Kidney (tissue), 14 donors: Measurements from ENCODE around the gene TUBA4A. TPM values are rescaled to one million over a fixed set of nuclear protein-coding genes. Genes with fewer than 3 reads are reported as not detected.

ENCODE experiments used
- DNase-seq, 5 donors: peaks; one replicate each; pipeline ENCODE4 v3.0.0-alpha.2; 2013 to 2020
- FAIRE-seq: peaks from 2 replicates; lab custom pipeline; 2012; peaks lifted over from hg19 to GRCh38; lab: Jason Lieb, UNC
- H3K27ac ChIP-seq, 2 donors: one replicate each; pipeline ENCODE4 v1.7.0; 2013; ENCODE audit warnings: low read depth in 2 of 2, low read length in 2 of 2, inconsistent platforms in 1 of 2
- H3K27me3 ChIP-seq: one replicate; pipeline ENCODE4 v1.7.1; 2013; ENCODE audit warnings: low read length, inconsistent platforms; ENCODE audit not compliant: control insufficient read depth, insufficient read depth
- H3K36me3 ChIP-seq, 3 donors: one replicate each; pipeline versions ENCODE4 v1.7.0 to v1.7.1; 2013; ENCODE audit warnings: low read length in 3 of 3, control low read depth in 1 of 3, inconsistent platforms in 1 of 3; ENCODE audit not compliant: insufficient read depth in 3 of 3, control insufficient read depth in 2 of 3
- H3K4me1 ChIP-seq, 3 donors: one replicate each; pipeline versions ENCODE4 v1.7.0 to v1.7.1; 2013; ENCODE audit warnings: low read length in 3 of 3, inconsistent platforms in 1 of 3, low read depth in 1 of 3; ENCODE audit not compliant: control insufficient read depth in 2 of 3, insufficient read depth in 2 of 3
- H3K4me3 ChIP-seq, 3 donors: one replicate each; pipeline versions ENCODE4 v1.7.0 to v1.8.1; 2013; ENCODE audit warnings: low read length in 3 of 3, control low read depth in 1 of 3, inconsistent platforms in 1 of 3
- H3K9ac ChIP-seq, 3 donors: one replicate each; pipeline versions ENCODE4 v1.7.0 to v1.7.1; 2013; ENCODE audit warnings: low read length in 3 of 3, control low read depth in 1 of 3, inconsistent platforms in 1 of 3
- H3K9me3 ChIP-seq, 3 donors: one replicate each; pipeline versions ENCODE4 v1.7.0 to v1.7.1; 2013; ENCODE audit warnings: low read length in 3 of 3, control low read depth in 1 of 3, inconsistent platforms in 1 of 3; ENCODE audit not compliant: control insufficient read depth in 2 of 3, insufficient read depth in 1 of 3
- CTCF ChIP-seq: IDR thresholded peaks from 3 replicates; pipeline ENCODE4 v1.5.1; 2012; ENCODE audit warnings: mild to moderate bottlenecking, moderate library complexity, borderline replicate concordance; ENCODE audit not compliant: insufficient read depth; ENCODE audit errors: extremely low read depth
- intact Hi-C: fragments of 100-400 bp; cut with DNase I; formaldehyde crosslinking; loops from one replicate; pipeline ENCODE4 v1.11.1; 2022
- polyA plus RNA-seq: library from polyadenylated mRNA; stranded (reverse); fragments of 350-450 nt; fragmentation: Illumina TruSeq; extraction: RNeasy Lipid Tissue Mini Kit (QIAGEN cat#74804); gene quantifications from one replicate; pipeline ENCODE4 v1.2.3, GENCODE V29; 2014; ENCODE audit warnings: low read depth, low replicate concordance; ENCODE audit not compliant: insufficient read depth
- total RNA-seq: library from RNA; stranded (reverse); fragmentation: NEBNext Ultra II Directional; extraction: Animal tissue kit (Norgen Biotek cat#: 25700); gene quantifications from one replicate; pipeline ENCODE4 v1.2.1, GENCODE V29; 2021
- donor health status: control.
- donor health status: control.
- donor health status: control.
- donor health status: control.
- donor health status: control.
- donor health status: DM: yes; HTN: yes; CAD: no.
- donor health status: Normal renal cell carcinoma (clear cell type).

TUBA4A gene
- total and polyA plus RNA-seq, 2 donors from 2014 or later, result 49.4 to 156 TPM

- peak overlapping the region; percentile 13 to 38 for H3K27ac ChIP-seq
- H3K27me3 ChIP-seq, result no peaks in the 10 kb centered on the region
- intact Hi-C loops, result no loop called here
- H3K9me3 ChIP-seq, result no peaks in the 10 kb centered on the region
- H3K36me3 ChIP-seq, result peaks cover 0 to 14% (median 2%) of the 10 kb centered on the region in 3 donors
- TF ChIP-seq CTCF, result no peak
- H3K4me3 ChIP-seq, result peak overlapping the region; percentile 18 to 48 (median 37)
- H3K4me1 ChIP-seq, result peaks cover 3 to 36% (median 24%) of the 10 kb centered on the region in 3 donors
- peak in 3 of 5 donors; percentile 31 to 64 (median 38) for DNase-seq
- no peak overlapping the region for H3K9ac ChIP-seq
- FAIRE-seq, result no peak
Measured at GRCh38 chr2:219243291-219243761, 10.4 kb downstream of the TUBA4A start.

- no peaks in the 10 kb centered on the region for H3K27me3 ChIP-seq
- no peaks in the 10 kb centered on the region for H3K9me3 ChIP-seq
- H3K36me3 ChIP-seq, result peaks cover 13 to 65% (median 37%) of the 10 kb centered on the region in 3 donors
- no peak overlapping the region for H3K27ac ChIP-seq
- TF ChIP-seq CTCF, result no peak
- no peak overlapping the region for H3K9ac ChIP-seq
- FAIRE-seq (no peak), DNase-seq (no peak)
- peaks cover 0 to 8% (median 0%) of the 10 kb centered on the region in 3 donors for H3K4me1 ChIP-seq
- H3K4me3 ChIP-seq, result no peak overlapping the region
- intact Hi-C loops, result no loop called here
Measured at GRCh38 chr2:219234331-219234730, 19.4 kb downstream of the TUBA4A start.

- no peaks in the 10 kb centered on the region for H3K27me3 ChIP-seq
- H3K27ac ChIP-seq, result peak overlapping the region; percentile 84 to 91
- FAIRE-seq (no peak), DNase-seq (peak; percentile 54 to 86 (median 63))
- peaks cover 0 to 17% (median 11%) of the 10 kb centered on the region in 3 donors for H3K4me1 ChIP-seq
- H3K9ac ChIP-seq, result peak overlapping the region; percentile 71 to 95 (median 88)
- H3K36me3 ChIP-seq, result peaks cover 16 to 46% (median 25%) of the 10 kb centered on the region in 3 donors
- TF ChIP-seq CTCF, result no peak
- H3K4me3 ChIP-seq, result peak overlapping the region; percentile 97 to 98 (median 97)
- intact Hi-C loops, result no loop called here
- H3K9me3 ChIP-seq, result no peaks in the 10 kb centered on the region
Measured at GRCh38 chr2:219230059-219230540, 23.6 kb downstream of the TUBA4A start.
